A172 (cell line): ENCODE data around the gene GLI2. TPM values are rescaled to one million over a fixed set of nuclear protein-coding genes. Genes with fewer than 3 reads are reported as not detected.

Experiments
- DNase-seq: peaks from one replicate; pipeline ENCODE4 v3.0.0-alpha.2; 2015; ENCODE audit warnings: low spot score
- total RNA-seq: library from RNA; depleted of rRNA; stranded (reverse); fragments of >200 nt; shearing (Covaris generic); gene quantifications from 2 replicates; pipeline ENCODE4 v1.2.3, GENCODE V29; 2014

The GLI2 gene
- total RNA-seq, 1 experiment from 2014 or later, result 4.6 TPM

DNA sequence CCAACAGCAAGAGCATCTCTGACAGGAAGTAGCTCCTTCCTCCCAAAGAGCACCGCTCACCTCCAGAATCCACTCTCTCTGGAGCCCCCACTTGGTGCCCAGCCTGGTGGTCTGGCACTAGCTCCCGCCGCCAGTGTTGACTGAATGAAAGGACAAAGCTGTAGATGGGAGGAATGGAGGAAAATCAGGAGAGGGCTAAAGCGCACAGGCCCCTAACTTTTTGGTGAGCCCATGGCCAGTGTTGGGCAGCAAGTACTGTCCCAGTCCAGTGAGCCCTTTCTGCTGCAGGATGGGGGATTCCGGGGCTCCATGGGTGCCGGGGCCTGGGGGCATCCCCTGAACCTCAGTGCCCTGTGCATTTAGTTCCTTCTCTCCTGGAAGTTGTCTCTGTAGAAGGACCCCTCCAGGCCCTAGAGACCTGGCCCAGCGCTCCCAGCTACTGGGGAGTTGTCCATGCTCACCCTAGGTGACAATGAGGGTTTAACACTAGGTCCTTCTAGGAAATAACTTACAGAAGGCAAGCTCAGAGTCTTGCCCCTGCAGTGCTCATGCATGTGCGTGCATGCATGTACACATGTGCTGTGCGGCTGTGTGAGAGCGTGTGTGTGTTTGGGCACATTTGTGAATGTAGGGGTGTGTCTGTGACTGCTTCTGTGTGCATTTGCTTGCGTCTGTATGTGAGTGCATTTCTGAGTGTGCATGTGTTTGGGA, 33.6 kb downstream of the GLI2 start:
- DNase-seq, result no peak

DNA sequence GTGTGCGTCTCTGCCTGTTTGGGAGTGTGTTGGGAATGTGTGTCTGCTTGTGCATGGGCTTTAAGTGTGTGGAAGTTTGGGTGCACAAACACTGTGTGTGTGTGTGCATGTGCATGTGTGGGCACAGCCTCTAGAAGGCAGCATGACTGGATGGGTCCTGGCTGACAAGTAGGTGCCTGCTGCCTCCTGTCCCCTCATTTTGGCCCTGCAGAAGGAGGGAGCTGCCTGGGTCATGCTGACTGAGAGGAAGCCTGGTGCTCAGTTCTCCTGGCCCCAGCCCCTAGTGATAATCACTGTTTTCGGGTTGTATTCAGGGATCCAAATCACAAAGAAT, 34.1 kb downstream of the GLI2 start:
- no peak for DNase-seq

DNA sequence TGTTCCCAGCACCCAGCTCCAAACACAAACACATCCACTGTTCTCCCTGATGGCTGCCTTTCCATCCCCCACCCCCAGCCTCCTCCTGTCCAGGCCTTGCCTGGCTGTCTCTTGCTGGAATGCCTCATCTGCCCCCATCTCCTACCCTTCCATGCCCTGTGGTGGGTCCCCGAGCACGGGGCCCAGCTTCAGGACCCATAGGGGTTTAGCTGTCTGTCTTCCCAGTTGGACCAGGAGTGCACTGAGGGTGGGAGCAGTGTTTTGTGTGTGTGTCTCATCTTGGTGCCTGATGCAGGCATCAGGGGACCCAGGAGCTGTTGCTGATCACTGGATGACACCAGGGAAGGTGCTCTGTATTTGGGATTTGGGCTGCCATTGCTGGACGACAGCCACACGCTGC, 34.5 kb downstream of the GLI2 start:
- DNase-seq, result no peak

DNA sequence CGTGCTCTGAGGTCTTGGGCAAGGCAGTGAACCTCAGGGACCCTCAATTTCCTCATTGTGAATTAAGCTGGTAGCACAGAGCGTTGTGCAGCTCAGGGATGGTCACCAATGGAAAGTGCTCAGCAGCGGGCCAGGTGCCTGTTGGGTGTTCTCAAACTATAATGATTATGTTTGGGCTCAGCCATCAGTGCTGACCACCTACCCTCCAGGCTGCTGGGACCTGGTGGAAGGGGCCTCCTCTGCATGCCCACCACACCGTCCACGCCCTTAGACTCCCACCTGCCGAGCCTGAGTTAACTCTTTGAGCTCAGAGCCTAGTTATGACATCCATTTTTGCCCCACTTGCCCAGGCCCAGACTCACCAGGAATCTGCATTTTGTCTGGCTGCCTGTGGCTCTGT, 35.0 kb downstream of the GLI2 start:
- DNase-seq, result no peak

GRCh38 chr2:120771111-120771780, 35.6 kb downstream of the GLI2 start:
- peak; percentile 95 for DNase-seq

DNA sequence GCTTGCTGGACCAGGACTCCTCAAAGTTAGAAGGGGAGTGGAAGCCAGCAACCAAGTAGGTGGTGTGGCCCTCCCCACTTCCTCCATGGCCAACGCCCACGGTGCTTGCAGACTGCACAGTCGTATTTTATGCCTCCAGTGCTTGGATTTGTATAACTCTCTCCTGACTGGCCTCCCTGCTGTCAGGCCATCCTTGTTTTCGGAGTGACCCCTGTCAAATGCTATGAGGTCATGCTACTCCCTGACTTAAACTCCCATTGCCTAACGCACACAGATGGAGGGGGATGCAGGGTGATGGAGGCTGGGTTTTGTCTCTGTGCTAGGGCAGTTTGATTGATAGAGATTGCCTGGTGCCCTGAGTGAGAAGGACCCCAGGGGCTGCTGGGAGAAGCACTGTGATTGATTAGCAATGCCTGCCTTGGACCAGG, 36.1 kb downstream of the GLI2 start:
- DNase-seq, result no peak

DNA sequence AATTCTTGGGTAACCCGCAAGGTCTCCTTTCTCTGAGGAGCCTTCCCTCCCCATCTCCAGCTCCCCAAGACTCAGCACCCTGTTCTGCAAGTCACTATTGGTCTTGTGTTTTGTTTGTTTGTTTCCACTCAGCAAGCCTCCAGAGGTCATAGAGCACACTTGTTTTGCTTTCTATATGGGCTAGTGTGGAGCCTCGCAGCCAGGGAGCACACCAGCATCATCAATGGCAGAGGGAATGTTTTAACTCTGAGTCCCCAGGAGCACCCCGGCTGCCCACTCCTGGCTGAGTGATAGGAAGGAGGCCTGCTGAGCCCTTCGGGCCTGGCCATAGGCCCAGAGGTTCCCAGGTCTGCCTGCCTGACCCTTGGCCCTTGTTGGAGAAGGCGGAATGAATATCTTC, 36.6 kb downstream of the GLI2 start:
- DNase-seq, result no peak

DNA sequence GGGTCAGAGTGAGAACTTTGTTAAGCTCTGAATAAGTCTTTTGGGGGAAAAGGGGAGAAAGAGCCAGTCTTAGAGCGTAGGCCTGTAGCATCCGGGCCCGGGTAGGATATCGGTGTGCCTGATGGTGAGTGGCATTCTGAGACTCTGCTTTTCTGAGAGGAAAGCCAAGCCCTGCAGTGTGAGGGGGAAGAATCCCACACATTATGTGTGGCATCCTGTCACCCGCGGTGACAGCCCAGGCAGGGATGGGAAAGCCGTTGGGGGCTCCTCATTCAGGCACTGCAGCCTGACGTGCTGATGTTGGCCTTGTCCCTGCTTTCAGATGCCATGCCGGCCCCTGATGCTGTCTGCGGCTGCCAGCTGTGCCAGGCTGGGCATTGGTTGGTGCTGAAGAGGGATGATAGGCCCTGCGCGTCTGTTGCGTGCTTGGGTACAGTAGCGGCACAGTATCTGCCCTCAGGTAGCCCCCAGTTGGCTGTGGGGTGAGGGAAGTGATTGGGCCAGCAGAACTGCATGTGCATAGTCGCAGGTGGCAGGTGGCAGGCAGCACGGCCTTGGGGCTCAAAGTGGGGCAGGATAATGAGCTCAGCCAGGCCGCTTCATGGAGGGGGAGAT, 37.6 kb downstream of the GLI2 start:
- no peak for DNase-seq

DNA sequence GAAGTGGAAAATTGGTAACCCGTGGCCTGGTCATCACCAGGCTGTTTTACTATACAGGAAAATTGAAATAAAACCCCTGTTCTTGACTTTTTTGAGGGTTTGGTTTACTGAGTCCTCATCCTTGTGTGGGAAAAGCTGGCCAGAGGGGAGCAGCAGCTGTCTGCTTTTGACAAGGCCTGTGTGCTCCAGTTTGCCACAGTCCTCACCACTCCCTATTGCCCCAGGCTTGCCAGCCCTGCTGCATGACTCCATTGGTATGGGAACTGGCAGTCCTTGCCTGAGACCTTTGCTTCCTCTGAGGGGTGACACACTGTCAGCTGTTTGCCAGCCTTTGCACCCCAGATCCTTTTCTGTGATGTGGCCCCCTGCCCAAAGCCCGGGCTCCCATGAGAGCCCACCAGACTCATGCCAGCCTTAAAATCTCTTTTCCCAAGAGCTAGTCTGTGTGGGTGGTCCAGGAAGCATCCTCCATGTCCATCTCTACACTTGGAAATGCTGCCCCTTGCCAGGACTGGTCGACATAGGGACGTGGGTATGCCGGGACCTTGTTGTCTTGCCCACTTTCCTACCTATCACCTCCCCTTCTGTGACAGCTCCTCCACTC, 39.0 kb downstream of the GLI2 start:
- no peak for DNase-seq

DNA sequence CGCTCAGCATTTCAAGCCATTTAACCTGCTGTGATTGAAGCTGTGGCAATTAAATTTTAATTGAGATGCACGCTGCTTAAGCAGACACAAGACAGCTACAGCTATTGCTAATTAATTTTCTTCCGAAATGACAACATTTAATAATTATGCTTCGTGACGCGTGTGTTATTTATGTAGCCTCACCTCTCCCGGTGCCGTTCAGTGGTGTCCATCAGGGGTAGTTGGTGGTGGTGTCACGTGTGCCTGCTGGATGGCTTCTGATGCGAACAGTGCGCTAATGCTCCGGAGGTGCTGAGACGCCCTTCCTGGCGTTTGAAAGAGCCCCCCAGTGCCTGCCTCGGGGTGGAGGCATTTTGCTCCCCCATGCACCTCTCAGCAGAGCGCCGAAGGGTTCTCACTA, 39.5 kb downstream of the GLI2 start:
- DNase-seq, result no peak

- no peak for DNase-seq
These were observed 40.3 kb downstream of the GLI2 start for GRCh38 chr2:120775801-120776589.

GRCh38 chr2:120776649-120777048, 41.0 kb downstream of the GLI2 start:
- DNase-seq, result no peak

DNA sequence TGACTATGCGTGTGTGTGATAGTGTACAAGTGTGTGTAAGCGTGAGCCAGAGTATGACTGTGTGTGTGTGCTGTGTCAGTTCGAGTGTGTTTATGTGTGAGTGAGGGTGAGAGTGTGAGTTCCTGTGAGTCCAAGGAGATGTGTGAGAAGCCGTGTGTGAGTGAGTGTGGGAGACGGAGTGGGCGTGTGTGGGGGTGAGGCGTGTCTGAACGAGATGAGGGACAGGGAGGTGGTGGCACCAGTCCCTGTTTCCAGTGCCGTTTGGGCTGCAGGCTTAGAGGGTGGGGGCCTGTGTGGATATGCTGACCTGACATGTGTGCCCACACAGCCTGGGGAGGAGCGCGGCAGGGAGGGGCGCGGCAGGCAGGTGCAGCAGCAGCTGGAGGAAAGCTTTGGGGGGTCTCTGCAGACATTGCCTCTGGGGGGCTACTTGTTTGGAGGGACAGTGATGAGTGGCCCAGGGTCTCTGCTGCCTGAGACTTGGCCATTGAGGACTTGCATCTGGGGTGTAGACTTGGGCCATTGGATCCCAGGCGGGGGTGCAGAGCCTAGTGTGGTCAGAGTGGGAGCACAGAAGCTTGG, 41.6 kb downstream of the GLI2 start:
- no peak for DNase-seq

DNA sequence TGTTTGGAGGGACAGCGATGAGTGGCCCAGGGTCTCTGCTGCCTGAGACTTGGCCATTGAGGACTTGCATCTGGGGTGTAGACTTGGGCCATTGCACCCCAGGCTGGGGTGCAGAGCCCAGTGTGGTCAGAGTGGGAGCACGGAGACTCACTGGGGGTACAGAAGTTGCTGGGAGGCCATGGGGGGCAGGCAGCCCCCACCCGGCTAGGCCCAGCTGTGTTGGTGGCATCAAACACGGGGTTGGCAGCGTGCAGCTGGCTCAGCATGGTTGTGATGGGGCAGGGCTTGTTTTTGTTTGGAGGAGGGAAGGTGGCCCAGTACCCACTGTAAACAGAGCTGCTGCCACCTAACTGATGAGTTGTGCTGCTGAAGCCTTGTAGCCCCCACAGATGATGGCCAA, 42.1 kb downstream of the GLI2 start:
- DNase-seq, result no peak

- peak; percentile 55 for DNase-seq
These were observed 42.6 kb downstream of the GLI2 start for GRCh38 chr2:120778244-120778643.

- peak; percentile 85 for DNase-seq
These were observed 44.2 kb downstream of the GLI2 start for GRCh38 chr2:120779781-120780283.

DNA sequence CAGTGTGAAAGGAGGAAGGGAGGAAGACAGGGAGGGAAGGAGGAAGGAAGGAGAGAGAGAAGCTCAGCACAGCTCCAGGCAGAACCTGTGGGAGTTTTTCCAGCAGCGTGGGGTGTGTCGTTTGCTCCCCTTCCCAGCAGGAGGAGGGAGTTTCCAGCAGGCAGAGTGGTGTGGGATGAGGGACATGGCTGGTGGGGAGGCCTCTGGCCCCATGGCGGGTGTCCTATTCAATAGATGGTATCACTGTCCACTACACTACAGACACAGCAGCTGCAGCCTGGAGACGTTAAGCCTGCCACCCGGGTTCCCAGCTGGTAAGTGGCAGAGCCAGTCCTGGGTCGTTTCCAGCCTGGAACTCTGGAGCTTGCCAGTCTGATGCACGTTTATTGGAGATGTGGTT, 44.7 kb downstream of the GLI2 start:
- no peak for DNase-seq

GRCh38 chr2:120783371-120783791, 47.7 kb downstream of the GLI2 start:
- DNase-seq, result peak; percentile 79

GRCh38 chr2:120783969-120784372, 48.3 kb downstream of the GLI2 start:
- no peak for DNase-seq
